Ureter (tissue), 1 donor: ENCODE results near the gene KCNK10. TPM values are rescaled to one million over a fixed set of nuclear protein-coding genes. Genes with fewer than 3 reads are reported as not detected.

Source experiments
- DNase-seq: peaks from one replicate; pipeline ENCODE4 v3.0.0-alpha.2; 2020; ENCODE audit warnings: low spot score
- total RNA-seq: library from RNA; stranded (reverse); gene quantifications from one replicate; pipeline ENCODE4 v1.2.4, GENCODE V29; 2023
- donor health status: DM: yes; HTN: yes; CAD: no.

Gene KCNK10
- total RNA-seq, result not detected

- no peak for DNase-seq
These were observed at the start of gene KCNK10 for GRCh38 chr14:88323086-88323522. TSS of gene KCNK10 (minus strand) at chr14:88323269. CDS start at chr14:88322798, 471 bp downstream.

DNA sequence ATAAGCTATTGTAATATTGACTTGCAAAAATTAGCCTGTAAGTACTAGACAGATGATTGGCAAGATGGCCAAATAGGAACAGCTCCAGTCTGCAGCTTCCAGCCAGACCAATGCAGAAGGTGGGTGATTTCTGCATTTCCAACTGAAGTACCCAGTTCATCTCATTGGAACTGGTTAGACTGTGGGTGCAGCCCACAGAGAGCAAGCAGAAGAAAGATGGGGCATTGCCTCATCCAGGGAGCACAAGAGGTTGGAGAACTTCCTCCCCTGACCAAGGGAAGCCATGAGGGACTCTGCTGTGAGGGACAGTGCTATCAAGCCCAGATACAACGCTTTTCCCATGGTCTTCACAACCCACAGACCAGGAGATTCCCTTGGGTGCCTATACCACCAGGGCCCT lies 46.4 kb upstream of the KCNK10 start:
- DNase-seq, result no peak

DNA sequence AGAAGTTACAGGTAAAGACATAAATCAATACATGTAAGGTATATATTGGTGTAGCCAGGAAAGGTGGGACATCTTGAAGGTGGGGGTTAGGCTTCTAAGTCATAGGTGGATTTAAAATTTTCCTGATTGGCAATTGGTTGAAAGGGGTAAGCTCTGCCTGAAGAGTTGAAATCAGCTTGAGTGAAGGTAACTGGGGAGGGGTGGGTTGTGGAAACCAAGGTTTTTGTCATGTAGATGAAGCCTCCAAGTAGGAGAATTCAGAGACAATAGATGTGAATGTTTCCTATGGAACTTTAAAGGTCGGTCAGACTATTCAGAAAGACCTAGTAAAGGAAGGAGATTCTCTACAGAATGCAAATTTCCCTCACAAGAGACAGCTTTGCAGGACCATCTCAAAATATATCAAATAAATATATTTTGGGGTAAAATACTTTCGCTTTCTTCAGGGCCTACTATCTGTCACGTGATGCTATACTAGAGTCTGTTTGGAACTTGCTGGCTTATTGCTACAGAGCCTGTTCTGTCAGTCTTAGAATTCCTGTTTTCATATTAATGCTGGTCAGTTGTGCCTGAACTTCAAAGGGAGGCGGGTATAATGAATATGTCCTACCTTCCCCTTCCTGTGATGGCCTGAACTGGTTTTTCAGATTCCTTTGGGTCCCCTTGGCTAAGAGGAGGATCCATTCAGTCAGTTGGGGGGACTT lies 41.8 kb upstream of the KCNK10 start:
- DNase-seq, result no peak

GRCh38 chr14:88363644-88364043 lies 40.6 kb upstream of the KCNK10 start:
- no peak for DNase-seq

DNA sequence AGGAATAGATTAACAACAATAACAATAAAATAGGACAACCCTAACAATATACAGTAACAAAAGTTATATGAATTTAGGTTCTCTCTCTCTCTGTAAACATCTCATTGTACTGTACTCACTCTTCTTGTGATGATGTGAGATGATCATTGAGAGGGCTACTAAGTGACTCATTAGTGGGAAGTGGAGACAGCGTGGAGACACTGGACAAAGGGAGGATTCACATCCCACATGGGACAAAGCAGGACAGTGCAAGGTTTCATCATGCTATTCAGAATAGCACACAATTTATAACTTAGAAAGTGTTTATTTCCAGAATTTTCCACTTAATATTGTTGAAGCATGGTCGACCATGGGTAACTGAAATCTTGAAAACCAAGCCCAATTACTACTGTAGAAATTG lies 36.4 kb upstream of the KCNK10 start:
- no peak for DNase-seq

DNA sequence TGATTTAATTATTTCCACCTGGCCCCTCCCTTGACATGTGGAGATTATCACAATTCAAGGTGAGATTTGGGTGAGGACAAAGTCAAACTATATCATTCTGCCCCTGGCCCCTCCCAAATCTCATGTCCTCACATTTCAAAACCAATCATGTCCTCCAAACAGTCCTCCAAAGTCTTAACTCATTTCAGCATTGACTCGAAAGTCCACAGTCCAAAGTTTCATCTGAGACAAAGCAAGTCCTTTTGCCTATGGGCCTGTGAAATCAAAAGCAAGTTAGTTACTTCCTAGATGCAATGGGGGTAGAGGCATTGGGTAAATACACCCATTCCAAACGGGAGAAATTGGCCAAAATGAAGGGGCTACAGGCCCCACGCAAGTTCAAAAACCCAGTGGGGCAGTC lies 31.3 kb upstream of the KCNK10 start:
- no peak for DNase-seq

DNA sequence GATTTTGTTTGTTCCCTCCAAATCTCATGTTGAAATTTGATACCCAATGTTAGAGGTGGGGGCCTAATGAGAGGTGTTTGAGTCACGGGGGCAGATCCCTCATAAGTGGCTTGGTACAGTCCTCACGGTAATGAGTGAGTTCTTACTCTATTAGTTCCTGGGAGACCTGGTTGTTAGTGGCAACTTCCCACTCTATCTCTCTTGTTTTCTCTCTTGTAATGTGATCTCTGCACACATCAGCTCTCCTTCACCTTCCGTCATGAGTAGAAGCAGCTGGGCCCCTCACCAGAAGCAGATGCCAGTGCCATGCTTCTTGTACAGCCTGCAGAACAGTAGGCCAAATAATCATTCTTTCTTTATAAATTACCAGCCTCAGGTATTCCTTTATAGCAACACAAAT lies 29.6 kb upstream of the KCNK10 start:
- no peak for DNase-seq

GRCh38 chr14:88351966-88352691 lies 29.1 kb upstream of the KCNK10 start:
- DNase-seq, result no peak

GRCh38 chr14:88348546-88348945 lies 25.5 kb upstream of the KCNK10 start:
- DNase-seq, result no peak

DNA sequence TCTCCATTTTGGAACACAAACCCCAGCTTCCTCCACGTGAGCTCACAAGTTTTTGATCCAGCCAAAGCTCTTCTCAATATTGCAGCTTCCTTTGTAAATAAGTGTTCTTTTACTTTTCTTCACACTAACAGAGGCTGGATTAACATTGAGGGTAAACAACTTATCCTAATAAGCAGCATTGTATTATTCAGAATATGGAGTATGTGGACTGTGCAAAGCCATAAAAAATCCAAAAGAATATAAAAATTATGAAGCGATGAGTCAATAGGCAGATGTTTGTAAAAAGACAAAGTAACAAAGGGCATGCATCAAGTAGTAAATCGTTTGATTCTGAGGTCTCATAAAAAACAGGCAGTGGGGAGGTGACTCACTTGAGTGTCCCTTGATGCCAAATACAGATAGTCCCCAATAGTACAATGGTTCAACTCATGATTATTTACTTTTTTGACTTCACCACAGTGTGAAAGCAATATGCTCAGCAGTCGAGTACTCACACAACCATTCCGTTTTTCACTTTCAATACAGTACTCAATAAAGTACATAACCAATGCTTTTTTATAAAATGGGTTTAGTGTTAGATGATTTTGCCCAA lies 23.1 kb upstream of the KCNK10 start:
- DNase-seq, result no peak

DNA sequence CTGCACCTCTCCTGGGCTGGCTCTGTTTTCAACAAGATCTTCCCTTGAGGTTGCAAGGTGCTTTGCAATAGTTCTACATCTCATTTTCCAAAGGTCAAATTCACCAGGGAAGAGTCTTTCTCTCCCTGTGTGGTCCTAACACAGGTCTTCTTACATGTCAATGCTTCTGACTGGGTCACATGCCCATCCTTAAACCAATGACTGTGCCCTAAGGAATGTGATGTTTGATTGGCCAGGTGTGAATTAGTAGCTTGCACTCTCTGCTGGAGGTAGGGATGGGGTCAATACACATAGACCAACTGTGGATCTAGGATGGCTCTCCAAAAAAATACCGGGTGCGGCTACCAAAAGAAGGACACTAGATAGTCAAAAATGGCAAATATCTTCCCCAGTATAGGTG lies 19.9 kb upstream of the KCNK10 start:
- DNase-seq, result no peak

DNA sequence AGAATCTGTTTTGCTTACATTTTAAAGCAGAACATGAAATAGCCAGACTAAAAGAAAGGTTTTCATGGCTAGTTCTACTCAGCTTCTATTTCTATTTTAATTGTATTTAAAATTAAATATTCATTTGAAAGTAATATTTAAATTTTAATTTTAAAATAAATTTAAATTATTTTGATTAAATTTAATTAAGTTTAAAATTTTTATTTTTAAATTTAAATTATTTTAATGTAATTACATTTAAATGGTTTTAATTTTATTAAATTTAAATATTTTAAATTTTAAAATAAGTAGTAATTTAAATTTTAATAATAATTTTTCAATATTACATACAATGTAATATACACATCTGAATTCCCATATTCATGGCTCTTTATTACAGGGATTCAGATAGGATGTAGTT lies 17.3 kb upstream of the KCNK10 start:
- no peak for DNase-seq

- DNase-seq, result no peak
These were observed 10.0 kb upstream of the KCNK10 start for GRCh38 chr14:88333036-88333435.

DNA sequence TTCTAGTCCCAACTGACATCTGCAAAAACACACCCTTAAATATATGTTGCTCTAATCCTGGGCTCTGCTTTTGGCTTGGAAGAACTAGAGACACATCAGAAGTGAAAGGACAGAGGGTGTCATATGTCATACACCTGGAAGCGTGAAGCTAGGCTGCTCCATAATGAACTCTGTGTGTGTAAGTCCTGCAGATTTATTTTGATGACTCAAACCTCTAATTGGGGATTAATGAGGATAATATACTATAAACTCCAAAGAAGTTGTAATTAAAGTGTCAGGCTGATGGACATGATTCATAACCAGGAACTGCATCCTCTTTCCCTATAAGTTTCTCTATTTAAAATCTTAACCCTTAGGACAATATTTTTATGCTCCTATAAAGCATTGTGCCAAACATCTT lies 4.4 kb upstream of the KCNK10 start:
- DNase-seq, result no peak

DNA sequence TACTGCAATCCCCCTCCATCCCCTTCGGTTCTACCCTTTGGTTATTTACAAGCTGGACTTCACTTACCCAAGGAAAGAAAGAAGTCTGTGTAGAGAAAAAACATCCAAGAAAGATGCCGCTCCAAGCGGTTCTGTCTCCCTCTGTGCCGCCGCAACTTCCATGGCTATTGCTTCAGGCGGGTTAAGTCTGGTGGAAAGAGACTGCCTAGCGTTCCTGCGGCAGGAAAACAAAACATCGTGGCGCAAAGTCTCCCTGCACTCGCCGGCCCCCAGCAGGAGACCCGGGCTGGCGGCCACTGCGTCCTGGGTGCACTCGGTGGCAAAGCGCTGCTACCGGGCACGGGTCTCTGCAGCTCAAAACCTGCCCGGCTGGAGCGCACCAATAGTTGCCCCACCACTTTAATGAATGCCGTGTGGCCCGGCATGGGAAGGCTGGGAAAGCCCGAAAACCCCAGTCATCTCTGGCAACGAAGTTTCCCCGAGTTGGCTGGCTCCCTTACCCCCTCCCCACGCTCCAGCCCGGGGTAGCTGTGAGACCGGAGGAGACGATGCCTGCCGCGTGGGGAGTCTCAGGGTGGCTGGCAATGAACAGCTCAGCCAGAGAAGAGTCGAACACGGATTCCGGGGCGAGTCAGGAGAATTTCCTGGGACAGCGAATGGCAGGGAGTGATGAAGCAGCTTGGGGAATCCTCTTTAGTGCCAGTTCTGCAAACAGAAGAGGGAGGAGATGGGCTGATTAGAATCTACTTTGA lies 3.5 kb upstream of the KCNK10 start:
- DNase-seq, result no peak

DNA sequence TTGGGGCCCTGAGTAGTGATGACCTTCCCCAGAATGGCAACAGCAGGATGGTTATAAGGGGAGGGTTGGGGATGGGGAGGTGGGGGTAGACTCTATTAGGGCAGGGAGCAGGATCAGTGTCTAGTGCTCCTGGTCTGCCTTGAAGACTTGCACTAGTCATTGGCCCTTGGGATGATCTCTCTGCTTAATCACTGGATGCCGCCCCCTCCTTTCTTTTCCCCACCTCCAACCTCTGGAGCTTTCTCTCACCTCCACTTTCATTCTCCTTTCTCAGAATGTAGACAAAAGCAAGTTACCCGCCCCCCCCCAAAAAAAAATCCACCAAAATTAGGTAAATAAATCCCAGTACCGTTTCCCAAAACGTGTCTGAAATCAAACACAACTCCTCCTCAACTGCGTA lies 2.8 kb upstream of the KCNK10 start:
- DNase-seq, result no peak

- DNase-seq, result no peak
These were observed 1.9 kb upstream of the KCNK10 start for GRCh38 chr14:88324930-88325329.

DNA sequence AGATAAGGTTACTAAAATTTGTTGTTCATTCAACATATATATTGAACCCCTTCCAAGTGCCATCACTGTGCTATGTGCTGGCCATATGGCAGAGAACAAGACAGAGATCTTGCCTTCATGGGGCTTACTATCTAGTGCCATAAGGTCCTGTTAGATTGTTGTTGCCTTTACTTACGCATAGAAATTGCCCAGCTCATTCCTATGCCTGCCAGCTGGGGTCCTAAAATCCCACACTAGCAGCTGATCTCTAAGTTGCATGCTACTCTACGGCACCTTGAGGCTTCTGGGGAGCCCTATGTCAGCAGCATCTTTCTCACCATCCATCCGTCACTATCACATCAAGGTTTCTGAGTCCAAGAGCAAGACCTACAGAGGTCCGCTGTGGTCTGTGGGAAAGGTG lies 1.4 kb upstream of the KCNK10 start:
- no peak for DNase-seq

DNA sequence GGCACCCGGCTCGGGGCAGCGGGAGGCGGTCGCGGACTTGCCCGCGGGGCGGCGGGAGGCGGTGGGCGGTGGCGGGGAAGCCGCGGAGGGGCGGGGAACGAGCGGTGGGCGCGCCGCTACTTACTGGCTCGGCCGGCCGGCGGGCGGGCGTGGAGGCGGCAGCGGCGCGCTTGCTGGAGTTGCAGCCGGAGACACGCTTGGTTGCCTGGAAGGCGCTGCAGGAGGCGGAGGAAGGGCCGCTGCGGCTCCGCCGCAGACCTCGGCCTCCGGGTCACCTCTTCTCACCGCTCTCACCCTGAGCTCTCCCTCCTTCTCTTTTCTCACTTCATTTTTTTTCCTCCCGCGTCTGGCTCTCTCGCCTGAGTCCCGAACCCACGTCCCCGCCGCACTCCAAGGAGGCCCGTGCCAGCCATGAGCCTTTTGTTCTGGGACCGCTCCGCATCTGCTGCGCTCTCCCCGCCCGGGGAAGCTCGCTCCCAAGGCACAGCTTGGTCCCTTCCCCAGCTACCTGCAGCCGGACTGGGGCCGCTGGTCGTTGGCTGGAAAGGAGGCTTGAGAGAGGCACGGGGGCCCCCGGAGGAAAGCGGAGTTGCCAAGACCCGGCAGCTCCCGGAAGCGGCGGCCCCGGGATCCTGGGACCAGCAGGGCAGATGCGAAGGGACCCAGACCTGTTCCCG lies 592 bp upstream of the KCNK10 start:
- DNase-seq, result no peak

DNA sequence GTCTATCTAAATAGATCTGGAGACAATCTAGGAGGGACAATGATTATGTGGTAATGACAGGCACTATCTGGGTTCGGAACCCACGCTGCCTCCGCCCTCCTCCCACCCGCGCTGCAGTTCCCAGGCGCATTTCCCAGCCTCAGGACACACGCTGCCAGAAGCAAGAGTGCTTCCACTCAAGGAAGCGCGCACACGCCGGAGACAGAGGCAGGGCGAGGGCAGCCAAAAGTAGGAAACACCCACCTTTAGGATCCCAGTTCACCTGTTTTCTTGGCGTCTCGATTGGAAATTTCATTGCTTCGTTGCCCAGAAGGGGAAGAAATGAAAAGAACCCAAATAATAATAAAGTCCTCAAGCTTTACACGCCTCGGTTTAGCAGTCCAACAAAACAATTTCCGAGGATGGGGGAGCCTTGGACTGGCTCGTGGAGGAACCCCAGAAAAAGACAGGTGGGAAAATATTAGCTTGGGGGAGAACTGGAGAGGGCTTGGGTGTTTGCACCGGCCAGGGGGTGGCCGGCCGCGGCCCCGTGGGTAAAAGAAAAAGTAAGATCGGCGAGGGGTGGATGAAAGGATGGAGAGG lies 474 bp downstream of the KCNK10 start:
- no peak for DNase-seq

DNA sequence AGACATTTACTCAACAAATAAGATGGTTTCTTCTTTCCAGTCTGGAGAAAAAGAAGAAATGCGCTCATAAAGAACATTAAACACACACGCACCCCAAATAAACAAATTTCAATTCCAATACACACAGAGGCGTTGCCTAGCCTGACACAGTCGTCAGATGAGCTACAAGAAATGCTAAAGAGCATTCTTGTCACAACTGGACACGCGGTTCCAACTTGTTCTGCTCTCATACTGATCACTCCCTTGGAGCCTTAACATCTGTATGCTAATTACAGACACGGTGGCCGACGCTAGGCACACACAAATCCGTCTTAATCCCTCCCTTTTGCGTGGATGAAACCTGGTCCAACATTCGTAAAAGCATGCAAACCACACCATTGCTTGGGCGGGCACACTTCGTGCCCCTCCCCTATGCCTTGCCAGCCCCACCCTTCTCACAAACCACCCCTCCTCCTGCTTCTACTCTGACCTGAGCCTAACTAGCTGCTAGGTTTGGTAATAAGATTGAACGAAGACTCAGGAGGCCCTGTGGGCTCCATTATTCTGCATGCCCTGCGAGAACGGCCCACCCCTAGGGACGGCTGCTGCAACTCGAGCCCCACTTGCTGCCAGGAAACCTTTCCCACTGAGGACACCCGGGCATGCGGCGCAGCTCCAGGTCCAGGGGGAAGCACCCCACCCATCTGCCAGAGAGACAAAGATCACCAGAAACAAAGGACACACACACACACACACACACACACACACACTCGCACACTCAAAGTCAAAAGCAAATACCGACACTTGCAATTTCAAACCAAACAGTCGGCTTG lies 1.2 kb downstream of the KCNK10 start:
- DNase-seq, result no peak
